Spleen (tissue), 11 donors: Measurements from ENCODE around the gene KLK3. TPM values are rescaled to one million over a fixed set of nuclear protein-coding genes. Genes with fewer than 3 reads are reported as not detected.
A peak's percentile ranks its signal among the peaks of the same experiment; 100 is the strongest.

ENCODE experiments used
- DNase-seq: peaks from one replicate; pipeline ENCODE4 v3.0.0-alpha.2; 2020
- H3K27ac ChIP-seq, 8 donors: fragments of 200-600 bp; sonication (generic) in 7 of 8; 1 replicate in 4 of 8; 2 replicates in 4 of 8; pipeline versions ENCODE4 v1.5.0 to v1.8.0; 2016 to 2021; ENCODE audit warnings: inconsistent platforms in 4 of 8, mild to moderate bottlenecking in 4 of 8, moderate library complexity in 1 of 8
- H3K27me3 ChIP-seq, 7 donors: fragments of 200-600 bp; sonication (generic) in 6 of 7; replicated peaks in 1 of 7; 1 replicate in 4 of 7; 2 replicates in 3 of 7; pipeline versions ENCODE4 v1.5.0 to v1.8.0; 2016 to 2021; ENCODE audit warnings: inconsistent platforms in 3 of 7, mild to moderate bottlenecking in 1 of 7
- H3K36me3 ChIP-seq, 6 donors: fragments of 200-600 bp; sonication (generic) in 5 of 6; 1 replicate in 4 of 6; 2 replicates in 2 of 6; pipeline versions ENCODE4 v1.5.0 to v1.8.0; 2016 to 2021; ENCODE audit warnings: inconsistent platforms in 2 of 6
- H3K4me1 ChIP-seq, 6 donors: fragments of 200-600 bp; sonication (generic) in 5 of 6; 1 replicate in 3 of 6; 2 replicates in 3 of 6; pipeline versions ENCODE4 v1.5.0 to v1.8.0; 2016 to 2021; ENCODE audit warnings: inconsistent platforms in 3 of 6
- H3K4me3 ChIP-seq, 8 donors: fragments of 200-600 bp; sonication (generic) in 7 of 8; 1 replicate in 4 of 8; 2 replicates in 4 of 8; pipeline versions ENCODE4 v1.5.0 to v1.8.0; 2016 to 2021; ENCODE audit warnings: inconsistent platforms in 4 of 8, mild to moderate bottlenecking in 4 of 8, moderate library complexity in 2 of 8
- H3K9me3 ChIP-seq, 8 donors: fragments of 200-600 bp; sonication (generic) in 7 of 8; 1 replicate in 4 of 8; 2 replicates in 4 of 8; pipeline versions ENCODE4 v1.5.0 to v1.8.0; 2016 to 2021; ENCODE audit warnings: inconsistent platforms in 4 of 8
- CTCF ChIP-seq, 11 experiments: fragments of 200-600 bp in 7 of 11; fragments of 450-650 bp in 4 of 11; sonication (generic) in 4 of 11; IDR thresholded peaks in 8 of 11; conservative IDR thresholded peaks in 3 of 11; 1 replicate in 7 of 11; 2 replicates in 4 of 11; pipeline versions ENCODE4 v1.4.0 to v1.8.0; 2016 to 2021; ENCODE audit warnings: antibody characterized with exemption in 11 of 11, inconsistent platforms in 4 of 11, mild to moderate bottlenecking in 1 of 11
- POLR2A ChIP-seq, 3 donors: fragments of 450-650 bp; IDR thresholded peaks; one replicate each; pipeline ENCODE4 v1.5.1; 2017; ENCODE audit warnings: antibody characterized with exemption in 3 of 3, mild to moderate bottlenecking in 1 of 3
- POLR2AphosphoS5 ChIP-seq, 3 donors: sonication (generic); formaldehyde crosslinking; IDR thresholded peaks; one replicate each; pipeline ENCODE4 v1.5.1; 2017; ENCODE audit warnings: antibody characterized with exemption in 3 of 3
- WGBS, 5 donors: extraction: QIAGEN DNeasy Blood & Tissue Kit in 3 of 5; methylation state at CpG; one replicate each; pipeline versions ENCODE4 v1.1.5 to v1.1.7; 2013 to 2018; 5-methylcytosine and 5-hydroxymethylcytosine counted together
- intact Hi-C: fragments of 100-400 bp; cut with DNase I; formaldehyde crosslinking; loops from one replicate; pipeline ENCODE4 v1.15.0; 2023; ENCODE audit warnings: low total_unique reads
- polyA plus RNA-seq, 3 donors: library from polyadenylated mRNA; stranded (reverse); fragments of 200-250 nt; gene quantifications; one replicate each; pipeline ENCODE4 v1.2.1, GENCODE V29; 2013
- total RNA-seq, 7 donors: library from RNA; depleted of rRNA in 3 of 7; stranded (reverse); fragments of >200 nt in 3 of 7; fragmentation: NEBNext Ultra II Directional in 4 of 7; extraction: Animal tissue kit (Norgen Biotek cat#: 25700) in 4 of 7; gene quantifications; one replicate each; pipeline versions ENCODE4 v1.1.0 to v1.2.1, GENCODE V29; 2016 to 2021
- donor health status: healthy with polysubstance abuse.
- donor health status: DM: no; HTN: no; CAD: no; lungs with moderate emphysema.
- donor health status: DM: no; HTN: no; CAD: no.
- donor health status: Bipolar disorder and iron deficiency.
- donor health status: healthy.
- donor health status: DM: no; HTN: no; CAD: no.
- donor health status: DM: yes; HTN: yes; CAD: no.

Gene KLK3
- total and polyA plus RNA-seq, 10 donors = 0.03 TPM; not detected in 9

GRCh38 chr19:50835103-50835784 lies 19.5 kb upstream of the KLK3 start:
- H3K4me1 ChIP-seq = peaks cover 0 to 17% (median 10%) of the 10 kb centered on the region in 6 donors
- H3K27me3 ChIP-seq = peaks cover 0 to 89% (median 14%) of the 10 kb centered on the region in 7 donors
- no peaks in the 10 kb centered on the region for H3K9me3 ChIP-seq
- TF ChIP-seq CTCF (IDR thresholded peaks at IDR 0.05 in 8 of 11, conservative IDR thresholded peaks at IDR 0.05 in 3 of 11) (no peak), POLR2AphosphoS5 (IDR thresholded peaks at IDR 0.05) (no peak), POLR2A (IDR thresholded peaks at IDR 0.05) (no peak)
- H3K27ac ChIP-seq = peak overlapping the region in 2 of 8 donors; percentile 3 to 19
- WGBS, 5 donors = 34 to 41% (median 34%) methylated on average over 13 of the region's 13 CpGs
- peak overlapping the region; percentile 34 to 75 (median 48) for H3K4me3 ChIP-seq
- no peaks in the 10 kb centered on the region for H3K36me3 ChIP-seq
- DNase-seq = no peak
- intact Hi-C loops = no loop called here

GRCh38 chr19:50835785-50836542 lies 18.8 kb upstream of the KLK3 start:
- Histone ChIP-seq H3K36me3 (no peaks in the 10 kb centered on the region), H3K27ac (peak overlapping the region in 2 of 8 donors; percentile 3 to 19), H3K9me3 (no peaks in the 10 kb centered on the region), H3K4me1 (peaks cover 0 to 17% (median 10%) of the 10 kb centered on the region in 6 donors), H3K27me3 (peaks cover 0 to 86% (median 14%) of the 10 kb centered on the region in 7 donors), H3K4me3 (peak overlapping the region; percentile 34 to 75 (median 48))
- peak; percentile 90 for DNase-seq
- no peak for TF ChIP-seq POLR2A (IDR thresholded peaks at IDR 0.05)
- no peak for TF ChIP-seq CTCF (IDR thresholded peaks at IDR 0.05 in 8 of 11, conservative IDR thresholded peaks at IDR 0.05 in 3 of 11)
- TF ChIP-seq POLR2AphosphoS5 (IDR thresholded peaks at IDR 0.05) = peak; percentile 60 to 82 (median 80)
- WGBS, 5 donors = 2 to 4% (median 3%) methylated on average over 32 to 67 of the region's 67 CpGs
- intact Hi-C loops = no loop called here

GRCh38 chr19:50836543-50837195 lies 18.0 kb upstream of the KLK3 start:
- TF ChIP-seq POLR2AphosphoS5 (IDR thresholded peaks at IDR 0.05) (no peak), CTCF (IDR thresholded peaks at IDR 0.05 in 8 of 11, conservative IDR thresholded peaks at IDR 0.05 in 3 of 11) (no peak), POLR2A (IDR thresholded peaks at IDR 0.05) (no peak)
- DNase-seq = peak; percentile 59
- H3K4me3 ChIP-seq = peak overlapping the region in 3 of 8 donors; percentile 51 to 75 (median 58)

More at GRCh38 chr19:50836543-50837195, 18.0 kb upstream of the KLK3 start:
- H3K4me1 ChIP-seq = peaks cover 0 to 17% (median 10%) of the 10 kb centered on the region in 6 donors
- peaks cover 0 to 4% (median under 1%) of the 10 kb centered on the region in 8 donors for H3K9me3 ChIP-seq
- H3K27me3 ChIP-seq = peaks cover 0 to 86% (median 14%) of the 10 kb centered on the region in 7 donors
- H3K27ac ChIP-seq = no peak overlapping the region
- 45 to 52% (median 46%) methylated on average over 19 of the region's 19 CpGs for WGBS, 5 donors
- H3K36me3 ChIP-seq = no peaks in the 10 kb centered on the region
- intact Hi-C loops = no loop called here
